Stimulated activated CD4-positive, alpha-beta T cell treated with anti-CD3 and anti-CD28 coated beads, Interleukin-1b, Interleukin-23, amount 100 ng/mL, for 4 hours (primary cell): ENCODE results near the gene CSF3R.

Experiments
- DNase-seq, 2 donors: peaks; one replicate each; pipeline ENCODE4 v3.0.0-alpha.2; 2020; ENCODE audit warnings: low read depth in 2 of 2

The CSF3R gene

DNA sequence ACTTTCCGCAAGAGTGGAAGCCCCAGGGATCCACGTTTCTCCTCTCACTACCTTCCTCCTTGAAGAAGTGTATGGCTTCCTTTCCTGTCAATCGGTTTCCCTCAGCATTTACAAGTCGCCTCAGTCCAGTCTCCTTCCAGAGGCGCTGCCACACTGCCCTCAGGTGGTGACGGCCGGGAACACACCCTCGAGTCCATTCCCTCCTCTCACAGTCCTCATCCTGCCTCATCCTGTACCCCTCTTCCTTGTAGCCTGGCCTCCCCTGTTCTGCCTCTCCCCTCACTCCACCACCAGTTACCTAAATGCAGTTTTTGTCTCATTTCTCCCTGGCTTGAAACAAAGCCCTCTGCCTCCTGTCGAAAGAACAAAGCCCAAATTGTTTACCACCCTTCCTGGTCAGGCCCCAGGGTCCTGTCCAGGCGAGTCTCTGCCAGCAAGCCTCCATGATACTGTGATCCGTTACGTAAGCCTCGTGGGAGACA, 61.8 kb downstream of the CSF3R start:
- DNase-seq, result peak; percentile 92 to 93

DNA sequence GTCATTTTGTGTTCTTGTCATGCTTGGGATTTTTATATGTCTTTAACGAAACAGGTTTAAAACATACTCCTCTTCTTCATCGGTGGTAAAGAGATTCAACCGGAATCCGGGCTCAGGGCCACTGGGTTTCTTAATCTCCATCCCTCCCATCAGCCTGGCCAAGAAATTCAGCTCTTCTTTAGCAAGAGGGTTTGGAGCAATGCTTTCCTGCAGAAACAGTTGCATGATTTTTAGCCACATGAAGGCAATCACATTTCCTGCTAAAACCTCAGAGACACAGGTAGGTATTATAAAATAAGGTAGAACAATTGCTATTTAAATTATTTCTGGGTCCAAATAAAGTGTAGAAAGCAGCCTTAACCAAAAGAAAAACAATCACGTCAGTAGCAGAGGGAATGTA, 62.3 kb downstream of the CSF3R start:
- DNase-seq, result no peak

DNA sequence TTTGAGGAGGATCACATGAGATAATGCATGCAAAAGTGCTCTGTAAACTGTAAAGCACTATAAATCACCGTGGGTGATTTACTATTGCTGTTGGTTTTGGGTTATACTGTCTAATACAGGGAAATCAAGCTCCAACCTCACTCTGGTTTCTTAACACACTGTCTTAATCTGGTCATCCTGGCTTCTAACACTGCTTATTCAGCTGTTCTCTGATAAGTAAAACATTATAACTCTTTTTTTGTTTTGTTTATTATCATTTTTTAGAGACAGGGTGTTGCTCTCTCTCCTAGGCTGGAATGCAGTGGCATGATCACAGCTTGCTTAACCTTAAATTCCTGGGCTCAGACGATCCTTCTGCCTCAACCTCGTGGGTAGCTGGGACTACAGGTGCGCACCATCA, 63.1 kb downstream of the CSF3R start:
- DNase-seq, result no peak

GRCh38 chr1:36419140-36419539, 63.6 kb downstream of the CSF3R start:
- no peak for DNase-seq

DNA sequence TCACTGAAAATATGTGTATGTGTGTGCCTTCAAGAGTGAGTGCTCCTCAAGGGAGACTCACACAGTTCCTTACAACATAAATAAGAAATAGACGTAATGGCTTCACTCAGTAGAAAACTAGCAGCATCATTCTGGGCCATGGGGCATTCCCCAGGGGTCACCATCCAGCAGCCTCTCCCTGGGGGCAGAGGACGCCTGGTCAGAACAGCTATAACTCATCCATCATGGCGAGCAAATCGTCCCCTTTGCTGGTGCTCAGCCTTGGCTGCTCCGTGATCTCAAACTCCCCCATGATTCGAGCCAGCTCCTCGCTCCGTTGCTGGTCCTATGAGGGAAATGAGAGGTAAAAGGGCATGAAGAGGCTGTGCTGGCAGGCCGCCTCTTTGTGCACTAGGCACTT, 64.8 kb downstream of the CSF3R start:
- no peak for DNase-seq
